Activated CD8-positive, alpha-beta memory T cell treated with anti-CD3 and anti-CD28 coated beads for 1 hour (primary cell): ENCODE measurements around the gene SPEF1.

Experiments used
- DNase-seq, 2 donors: peaks; one replicate each; pipeline ENCODE4 v3.0.0-alpha.2; 2020; ENCODE audit warnings: low read depth in 1 of 2; ENCODE audit errors: extremely low read depth in 1 of 2

The SPEF1 gene

GRCh38 chr20:3751305-3751674 lies 30.0 kb downstream of the SPEF1 start:
- no peak for DNase-seq

GRCh38 chr20:3749689-3750531 lies 31.3 kb downstream of the SPEF1 start:
- DNase-seq = no peak

GRCh38 chr20:3749087-3749688 lies 32.1 kb downstream of the SPEF1 start:
- DNase-seq = no peak

GRCh38 chr20:3748073-3748472 lies 33.2 kb downstream of the SPEF1 start:
- DNase-seq = no peak

- DNase-seq = no peak
Observed at GRCh38 chr20:3747471-3747870, 33.8 kb downstream of the SPEF1 start.

- DNase-seq = no peak
Observed at GRCh38 chr20:3745686-3746173, 35.5 kb downstream of the SPEF1 start.

- peak; percentile 42 to 47 for DNase-seq
Observed at GRCh38 chr20:3744806-3745685, 36.2 kb downstream of the SPEF1 start.

GRCh38 chr20:3744037-3744436 lies 37.2 kb downstream of the SPEF1 start:
- DNase-seq = no peak

- DNase-seq = no peak
Observed at GRCh38 chr20:3743251-3743650, 38.0 kb downstream of the SPEF1 start.

GRCh38 chr20:3741836-3742458 lies 39.3 kb downstream of the SPEF1 start:
- DNase-seq = no peak

GRCh38 chr20:3740615-3741301 lies 40.5 kb downstream of the SPEF1 start:
- DNase-seq = no peak

- no peak for DNase-seq
Observed at GRCh38 chr20:3739926-3740451, 41.3 kb downstream of the SPEF1 start.

- no peak for DNase-seq
Observed at GRCh38 chr20:3739054-3739925, 42.0 kb downstream of the SPEF1 start.

- no peak for DNase-seq
Observed at GRCh38 chr20:3738111-3739053, 42.9 kb downstream of the SPEF1 start.

- no peak for DNase-seq
Observed at GRCh38 chr20:3735768-3736167, 45.5 kb downstream of the SPEF1 start.

GRCh38 chr20:3734111-3734843 lies 47.0 kb downstream of the SPEF1 start:
- no peak for DNase-seq
